H1 (cell line): ENCODE results near the gene FITM2.

Experiments
- ATF2 ChIP-seq: IDR thresholded peaks from 2 replicates; pipeline ENCODE4 v1.6.1; 2012; ENCODE audit warnings: low read length, inconsistent platforms
- CBX5 ChIP-seq: fragments of 300-800, 300-1000 bp; sonication (generic); IDR thresholded peaks from 2 replicates; pipeline ENCODE4 v1.7.1; 2016; ENCODE audit warnings: antibody characterized with exemption, low read length, low read depth
- CEBPB ChIP-seq: IDR thresholded peaks from 2 replicates; pipeline ENCODE4 v1.6.1; 2012; ENCODE audit warnings: low read depth, low read length
- CHD1 ChIP-seq: IDR thresholded peaks from 2 replicates; pipeline ENCODE4 v1.6.1; 2012; ENCODE audit warnings: low read depth, low read length, improper control_type of control experiment
- EGR1 ChIP-seq: IDR thresholded peaks from 2 replicates; pipeline ENCODE4 v1.6.1; 2011; ENCODE audit warnings: low read depth, low read length, borderline replicate concordance
- EZH2 ChIP-seq: fragments of 200-600 bp; sonication (generic); IDR thresholded peaks from 2 replicates; pipeline ENCODE4 v1.7.1; 2012; ENCODE audit warnings: low read depth, mild to moderate bottlenecking, moderate library complexity, low read length, inconsistent platforms; ENCODE audit not compliant: severe bottlenecking
- JUND ChIP-seq: IDR thresholded peaks from 2 replicates; pipeline ENCODE4 v1.6.1; 2011; ENCODE audit warnings: mild to moderate bottlenecking, improper control_type of control experiment, low read length
- NRF1 ChIP-seq: IDR thresholded peaks from 2 replicates; pipeline ENCODE4 v1.6.1; 2011; ENCODE audit warnings: mild to moderate bottlenecking, low read depth, low read length, improper control_type of control experiment
- POLR2A ChIP-seq, 2 experiments: IDR thresholded peaks; 1 replicate in 1 of 2; 2 replicates in 1 of 2; pipeline ENCODE4 v1.6.1; 2011; ENCODE audit warnings: low read depth in 2 of 2, low read length in 2 of 2, mild to moderate bottlenecking in 2 of 2; ENCODE audit errors: control extremely low read depth in 1 of 2
- POLR2AphosphoS5 ChIP-seq: IDR thresholded peaks from 2 replicates; pipeline ENCODE4 v1.6.1; 2011; ENCODE audit warnings: low read depth, low read length
- RFX5 ChIP-seq: IDR thresholded peaks from 2 replicates; pipeline ENCODE4 v1.6.1; 2011; ENCODE audit warnings: low read depth, low read length, improper control_type of control experiment, borderline replicate concordance
- USF2 ChIP-seq: IDR thresholded peaks from 2 replicates; pipeline ENCODE4 v1.6.1; 2011; ENCODE audit warnings: low read length, improper control_type of control experiment
- ZNF274 ChIP-seq: IDR thresholded peaks from 2 replicates; pipeline ENCODE4 v1.7.0; 2012; ENCODE audit warnings: low read length, borderline replicate concordance; ENCODE audit errors: extremely low read depth

DNA sequence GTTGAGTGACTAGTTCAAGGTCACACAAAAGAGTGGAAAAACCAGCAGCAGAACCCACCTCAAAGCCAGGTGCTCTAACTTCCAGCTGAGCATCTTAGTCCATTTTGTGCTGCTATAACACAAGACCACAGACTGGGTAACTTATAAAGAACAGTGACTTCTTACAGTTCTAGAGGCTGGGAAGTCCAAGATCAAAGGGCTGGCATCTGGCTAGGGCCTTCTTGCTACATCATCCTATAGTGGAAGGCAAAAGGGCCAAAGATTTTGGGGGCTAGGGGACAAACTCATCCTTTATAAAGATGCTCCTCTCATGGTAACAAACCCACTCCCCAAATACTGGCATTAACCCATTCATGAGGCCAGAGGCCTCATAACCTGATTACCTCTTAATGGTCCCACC, 9.7 kb downstream of the FITM2 start:
- TF ChIP-seq JUND: no peak
- TF ChIP-seq ATF2: no peak
- no peak for TF ChIP-seq NRF1
- no peak for TF ChIP-seq POLR2A (IDR thresholded peaks at IDR 0.05; ENCODE audit: control extremely low read depth in 1 of 2, low read depth in 2 of 2, low read length in 2 of 2)
- TF ChIP-seq RFX5: no peak
- no peak for TF ChIP-seq USF2
- TF ChIP-seq CHD1: no peak
- no peak for TF ChIP-seq EGR1
- TF ChIP-seq ZNF274: no peak
- TF ChIP-seq CBX5: no peak
- no peak for TF ChIP-seq CEBPB
- TF ChIP-seq POLR2AphosphoS5: no peak
- TF ChIP-seq EZH2: no peak
